HFF-Myc (cell line): ENCODE data around the gene PVRIG.
A peak's percentile ranks its signal among the peaks of the same experiment; 100 is the strongest.
"Not testable (repeated sequence)": the region's sequence is repeated elsewhere in the genome, so short reads cannot be mapped to it uniquely, and the experiment has no call there.

Source experiments
- DNase-seq: peaks from one replicate; pipeline ENCODE4 v3.0.0-alpha.2; 2011; ENCODE audit warnings: low read depth; ENCODE audit errors: extremely low read depth
- H3K4me3 ChIP-seq: replicated peaks from 2 replicates; pipeline ENCODE4 v1.5.1; 2011; ENCODE audit warnings: low read depth, mild to moderate bottlenecking, control low read depth, low read length
- TF ChIP-seq, protein P1 (sequence below): IDR thresholded peaks from 2 replicates; pipeline ENCODE4 v1.5.1; 2012; ENCODE audit warnings: mild to moderate bottlenecking, low read depth, low read length, control low read depth; ENCODE audit errors: missing control alignments

PVRIG gene

DNA sequence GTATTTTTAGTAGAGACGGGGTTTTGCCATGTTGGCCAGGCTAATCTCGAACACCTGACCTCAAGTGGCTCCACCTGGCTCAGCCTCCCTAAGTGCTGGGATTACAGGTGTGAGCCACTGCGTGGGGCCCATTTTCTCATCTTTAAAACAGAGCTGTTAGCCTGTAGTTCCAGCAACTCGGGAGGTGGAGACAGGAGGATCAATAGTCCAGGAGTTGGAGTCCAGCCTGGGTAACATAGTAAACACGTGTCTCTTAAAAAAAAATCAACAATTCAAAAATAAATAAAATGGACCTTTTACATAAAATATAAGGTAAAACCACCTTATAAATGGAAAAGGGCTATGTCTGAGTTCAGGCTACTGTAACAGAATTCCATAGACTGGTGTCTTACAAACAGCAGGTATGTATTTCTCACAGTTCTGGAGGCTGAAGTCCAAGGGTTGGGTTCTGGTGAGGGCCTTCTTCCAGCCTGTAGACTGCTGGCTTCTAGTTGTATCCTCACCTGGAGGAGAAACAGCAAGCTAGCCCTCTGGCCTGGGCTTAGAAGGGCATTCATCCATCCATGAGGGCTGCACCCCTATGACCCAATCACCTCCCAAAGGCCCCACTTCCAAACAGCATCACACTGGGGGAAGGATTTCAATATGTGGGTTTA, 7.0 kb upstream of the PVRIG start:
- TF ChIP-seq, protein P1, sequence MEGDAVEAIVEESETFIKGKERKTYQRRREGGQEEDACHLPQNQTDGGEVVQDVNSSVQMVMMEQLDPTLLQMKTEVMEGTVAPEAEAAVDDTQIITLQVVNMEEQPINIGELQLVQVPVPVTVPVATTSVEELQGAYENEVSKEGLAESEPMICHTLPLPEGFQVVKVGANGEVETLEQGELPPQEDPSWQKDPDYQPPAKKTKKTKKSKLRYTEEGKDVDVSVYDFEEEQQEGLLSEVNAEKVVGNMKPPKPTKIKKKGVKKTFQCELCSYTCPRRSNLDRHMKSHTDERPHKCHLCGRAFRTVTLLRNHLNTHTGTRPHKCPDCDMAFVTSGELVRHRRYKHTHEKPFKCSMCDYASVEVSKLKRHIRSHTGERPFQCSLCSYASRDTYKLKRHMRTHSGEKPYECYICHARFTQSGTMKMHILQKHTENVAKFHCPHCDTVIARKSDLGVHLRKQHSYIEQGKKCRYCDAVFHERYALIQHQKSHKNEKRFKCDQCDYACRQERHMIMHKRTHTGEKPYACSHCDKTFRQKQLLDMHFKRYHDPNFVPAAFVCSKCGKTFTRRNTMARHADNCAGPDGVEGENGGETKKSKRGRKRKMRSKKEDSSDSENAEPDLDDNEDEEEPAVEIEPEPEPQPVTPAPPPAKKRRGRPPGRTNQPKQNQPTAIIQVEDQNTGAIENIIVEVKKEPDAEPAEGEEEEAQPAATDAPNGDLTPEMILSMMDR: no peak
- DNase-seq: no peak
- no peak overlapping the region for H3K4me3 ChIP-seq

DNA sequence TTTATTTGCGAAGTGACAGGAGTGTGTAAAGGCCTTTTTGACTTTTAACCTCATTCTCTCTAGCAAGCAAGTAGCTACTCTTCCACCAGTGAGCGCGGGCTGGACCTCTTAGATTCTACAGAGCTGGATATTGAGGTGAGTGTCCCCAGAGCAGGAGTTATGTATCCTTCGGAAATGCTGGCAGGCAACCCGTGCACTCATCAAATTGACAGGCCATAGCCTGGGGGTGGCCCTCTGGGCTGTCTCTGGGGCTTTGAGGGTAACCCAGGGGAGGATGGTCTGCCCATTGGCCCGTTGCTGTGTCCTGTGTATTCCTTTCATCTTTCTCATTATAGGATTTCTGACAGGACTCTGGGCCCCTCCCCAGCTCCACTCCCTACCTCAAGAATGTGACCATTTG, 6.1 kb upstream of the PVRIG start:
- no peak overlapping the region for H3K4me3 ChIP-seq
- TF ChIP-seq, protein P1: no peak
- no peak for DNase-seq

DNA sequence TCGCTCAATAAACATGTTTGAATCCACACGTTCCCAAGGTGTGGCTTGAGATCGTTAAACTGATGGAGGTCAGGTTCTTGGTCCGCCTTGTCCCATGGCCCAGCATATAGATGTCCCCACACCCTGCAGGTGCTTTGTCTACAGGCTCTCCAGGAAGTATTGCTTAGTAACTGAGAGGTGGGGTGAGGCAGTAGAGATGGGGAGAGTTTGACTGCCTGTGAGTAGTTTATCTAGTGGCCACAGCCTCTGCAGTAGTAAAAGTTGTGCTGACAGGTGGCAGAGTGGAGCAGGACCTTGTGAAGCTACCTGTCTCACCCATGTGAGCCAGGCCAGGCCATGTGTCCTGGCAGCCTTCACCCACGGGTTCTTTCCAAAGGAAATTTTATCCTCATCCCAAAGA, 5.4 kb upstream of the PVRIG start:
- not testable (repeated sequence) for H3K4me3 ChIP-seq, DNase-seq

DNA sequence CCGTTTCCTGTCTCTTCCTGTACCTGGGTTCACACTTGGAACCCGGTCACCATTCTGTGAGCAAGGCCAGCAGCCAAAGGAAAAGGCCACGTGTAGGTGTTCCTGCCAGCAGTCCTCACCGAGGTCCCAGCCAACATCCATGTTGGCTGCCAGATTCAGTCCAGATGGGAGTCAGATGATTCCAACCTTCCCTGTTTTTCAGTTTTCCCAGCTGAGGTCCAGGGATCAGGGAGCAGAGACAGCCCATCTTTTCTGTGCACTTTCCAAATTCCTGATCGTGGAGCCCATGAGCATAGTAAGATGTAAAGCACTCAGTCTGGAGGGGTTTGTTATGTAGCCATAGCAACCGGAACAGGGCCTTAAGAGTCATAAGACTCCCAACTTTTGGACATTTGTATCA, 3.9 kb upstream of the PVRIG start:
- no peak overlapping the region for H3K4me3 ChIP-seq
- peak; percentile 4 for DNase-seq
- TF ChIP-seq, protein P1: no peak

DNA sequence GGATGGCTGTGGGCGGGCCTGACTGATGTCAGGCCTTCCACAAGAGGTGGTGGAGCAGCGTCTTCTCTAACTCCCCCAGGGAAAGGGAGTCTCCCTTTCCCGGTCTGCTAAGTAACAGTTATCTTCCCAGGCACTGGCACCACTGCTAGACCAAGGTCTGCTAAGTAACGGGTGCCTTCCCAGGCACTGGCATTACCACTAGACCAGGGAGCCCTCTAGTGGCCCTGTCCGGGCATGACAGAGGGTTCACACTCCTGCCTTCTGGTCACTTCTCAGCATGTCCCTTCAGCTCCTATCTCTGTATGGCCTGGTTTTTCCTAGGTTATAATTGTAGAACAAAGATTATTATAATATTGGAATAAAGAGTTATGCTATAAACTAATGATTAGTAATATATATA, 1.8 kb upstream of the PVRIG start:
- H3K4me3 ChIP-seq: not testable (repeated sequence)

DNA sequence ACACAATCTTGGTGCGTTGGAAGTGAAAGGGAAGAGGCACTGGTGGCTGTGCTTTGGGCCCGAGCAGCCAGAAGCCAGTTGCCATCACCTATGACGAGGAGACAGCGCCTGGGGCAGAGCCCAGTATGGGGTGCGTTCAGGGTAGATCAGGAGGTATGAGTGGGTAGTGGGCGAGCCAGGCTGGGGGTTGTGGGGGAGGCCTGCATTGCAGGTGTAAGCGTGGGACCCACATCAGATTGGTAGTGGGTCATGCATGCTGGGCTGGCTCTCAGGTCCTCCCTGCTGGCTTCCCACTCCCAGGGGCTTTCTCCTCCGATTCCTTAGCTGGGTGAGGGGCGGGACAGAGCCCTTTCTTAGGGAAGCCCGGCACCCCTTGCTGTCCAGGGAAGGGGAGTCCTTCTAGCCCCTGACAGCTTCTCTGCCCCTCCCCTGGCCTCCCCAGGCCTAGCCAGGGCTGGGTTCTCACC, 445 bp upstream of the PVRIG start:
- no peak for DNase-seq
- TF ChIP-seq, protein P1: no peak
- H3K4me3 ChIP-seq: no peak overlapping the region

More for the DNA sequence above, 1.8 kb upstream of the PVRIG start:
- TF ChIP-seq, protein P1: peak; percentile 51
- DNase-seq: not testable (repeated sequence)

DNA sequence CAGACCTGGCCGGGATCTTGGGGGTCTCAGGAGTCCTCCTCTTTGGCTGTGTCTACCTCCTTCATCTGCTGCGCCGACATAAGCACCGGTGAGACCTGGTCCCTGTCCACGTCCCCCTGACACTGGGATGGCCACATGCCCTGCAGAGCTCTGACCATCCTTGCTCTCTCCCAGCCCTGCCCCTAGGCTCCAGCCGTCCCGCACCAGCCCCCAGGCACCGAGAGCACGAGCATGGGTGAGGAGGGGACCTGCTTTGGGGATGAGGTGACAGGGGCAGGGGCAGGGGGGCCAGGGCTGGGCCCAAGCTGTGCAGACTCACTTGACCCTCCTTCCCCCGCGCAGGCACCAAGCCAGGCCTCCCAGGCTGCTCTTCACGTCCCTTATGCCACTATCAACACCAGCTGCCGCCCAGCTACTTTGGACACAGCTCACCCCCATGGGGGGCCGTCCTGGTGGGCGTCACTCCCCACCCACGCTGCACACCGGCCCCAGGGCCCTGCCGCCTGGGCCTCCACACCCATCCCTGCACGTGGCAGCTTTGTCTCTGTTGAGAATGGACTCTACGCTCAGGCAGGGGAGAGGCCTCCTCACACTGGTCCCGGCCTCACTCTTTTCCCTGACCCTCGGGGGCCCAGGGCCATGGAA, 959 bp downstream of the PVRIG start:
- no peak overlapping the region for H3K4me3 ChIP-seq

More for the DNA sequence above, 959 bp downstream of the PVRIG start:
- DNase-seq: no peak
- TF ChIP-seq, protein P1: no peak
